ENCODE results near the gene XIRP2.
"Not testable (repeated sequence)": the region's sequence is repeated elsewhere in the genome, so short reads cannot be mapped to it uniquely, and the experiment has no call there.

The XIRP2 gene

DNA sequence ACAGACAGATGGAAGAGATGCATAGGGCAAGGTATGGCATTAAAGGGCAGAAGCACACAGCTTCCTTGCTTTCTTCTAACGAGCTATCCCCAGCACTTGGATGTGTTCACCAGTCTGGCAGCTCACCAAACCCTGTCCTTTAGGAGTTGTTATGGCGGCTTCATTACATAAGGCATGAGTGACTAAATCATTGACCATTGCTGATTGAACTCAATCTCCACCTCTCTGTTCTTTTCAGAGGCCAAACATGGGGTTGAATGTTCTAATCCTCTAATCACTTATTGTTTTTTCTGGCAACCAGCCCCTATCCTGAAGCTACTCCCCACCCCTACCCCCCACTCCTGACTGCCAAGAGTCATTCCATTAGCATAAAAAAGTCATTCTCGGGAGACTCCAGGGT, 301.8 kb downstream of the XIRP2 start:
- DNase-seq: no peak

DNA sequence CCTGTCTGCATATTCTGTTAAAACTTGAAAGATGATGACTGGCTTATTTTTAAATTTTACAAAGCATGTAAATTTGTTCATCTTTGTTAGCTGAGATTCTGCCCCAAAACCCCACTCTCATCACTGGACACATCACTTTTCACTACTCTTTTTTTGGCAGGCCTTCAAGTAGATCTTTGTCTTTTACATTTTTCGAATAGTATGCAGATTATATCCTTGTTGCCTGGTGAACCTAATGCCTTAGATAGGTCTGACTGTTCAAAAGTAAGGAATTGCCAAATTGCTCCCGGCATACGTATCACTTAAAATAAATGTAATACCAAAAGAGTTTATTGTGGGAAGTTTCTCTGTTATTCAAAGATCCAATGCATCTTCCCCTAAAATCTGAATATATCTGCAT, 303.3 kb downstream of the XIRP2 start:
- DNase-seq: no peak

DNA sequence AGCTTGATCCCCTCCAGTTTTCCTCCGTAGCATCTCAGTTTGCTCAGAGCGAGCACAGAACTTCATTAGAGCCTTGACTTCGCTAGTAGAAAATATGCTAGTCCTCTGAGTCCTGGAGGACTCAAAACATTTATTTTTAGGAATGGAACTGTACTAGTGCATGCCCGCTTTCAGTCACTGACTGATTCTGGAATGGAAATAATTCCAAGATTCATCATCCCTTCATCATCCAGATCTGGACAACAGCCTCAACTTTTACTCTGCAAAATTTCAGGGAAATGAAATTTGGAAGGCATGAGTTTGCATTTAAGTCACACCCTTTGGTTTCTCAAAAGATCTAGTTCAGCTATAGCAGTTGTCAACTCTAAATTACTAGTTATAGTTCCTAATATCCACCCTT, 304.6 kb downstream of the XIRP2 start:
- no peak for DNase-seq

GRCh38 chr2:167196461-167197252, 308.4 kb downstream of the XIRP2 start:
- DNase-seq: no peak

GRCh38 chr2:167198009-167198408, 309.7 kb downstream of the XIRP2 start:
- no peak for DNase-seq

GRCh38 chr2:167198576-167198975, 310.3 kb downstream of the XIRP2 start:
- DNase-seq: no peak

GRCh38 chr2:167200019-167200418, 311.7 kb downstream of the XIRP2 start:
- no peak for DNase-seq

GRCh38 chr2:167209784-167210183, 321.5 kb downstream of the XIRP2 start:
- no peak for DNase-seq

- peak in 3 of 56 donors; percentile 0 to 17 (median 8) for DNase-seq
Measured at GRCh38 chr2:167212014-167212648, 323.9 kb downstream of the XIRP2 start.

- DNase-seq: no peak
Measured at GRCh38 chr2:167215595-167215994, 327.3 kb downstream of the XIRP2 start.

DNA sequence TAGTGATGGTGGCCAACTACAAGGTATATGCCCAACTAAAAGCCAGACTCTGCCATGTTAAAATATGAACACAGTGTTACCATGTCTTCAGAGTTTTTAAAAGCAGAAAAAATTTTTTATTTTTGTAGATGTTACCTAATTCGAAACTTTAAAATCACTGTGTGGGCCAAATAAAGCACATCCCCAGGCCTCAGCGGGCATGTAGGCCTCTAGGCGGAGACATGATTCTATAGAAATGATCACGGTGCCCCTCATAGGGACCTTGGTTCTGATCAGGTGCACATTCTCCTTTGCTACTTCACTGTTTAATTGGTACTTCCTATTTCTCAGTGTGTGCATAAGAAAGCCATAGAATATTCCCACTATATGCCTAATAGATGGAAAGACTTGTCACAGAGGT, 349.2 kb downstream of the XIRP2 start:
- DNase-seq: no peak

- DNase-seq: no peak
Measured at GRCh38 chr2:167240671-167241070, 352.4 kb downstream of the XIRP2 start.

DNA sequence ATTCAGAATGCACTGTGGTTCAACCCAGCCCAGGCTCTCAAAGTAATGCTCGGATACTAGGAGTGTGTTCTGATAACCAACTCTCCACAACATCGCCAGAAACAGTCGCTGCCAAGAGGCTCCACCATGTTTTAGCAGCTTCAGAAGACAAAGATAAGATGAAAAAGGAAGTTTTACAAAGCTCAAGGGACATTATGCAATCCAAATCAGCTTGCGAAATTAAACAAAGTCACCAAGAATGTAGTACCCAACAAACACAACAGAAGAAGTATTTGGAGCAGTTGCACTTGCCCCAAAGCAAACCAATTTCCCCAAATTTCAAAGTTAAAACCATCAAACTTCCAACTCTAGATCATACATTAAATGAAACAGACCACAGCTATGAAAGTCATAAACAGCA, 360.9 kb downstream of the XIRP2 start:
- no peak for DNase-seq

DNA sequence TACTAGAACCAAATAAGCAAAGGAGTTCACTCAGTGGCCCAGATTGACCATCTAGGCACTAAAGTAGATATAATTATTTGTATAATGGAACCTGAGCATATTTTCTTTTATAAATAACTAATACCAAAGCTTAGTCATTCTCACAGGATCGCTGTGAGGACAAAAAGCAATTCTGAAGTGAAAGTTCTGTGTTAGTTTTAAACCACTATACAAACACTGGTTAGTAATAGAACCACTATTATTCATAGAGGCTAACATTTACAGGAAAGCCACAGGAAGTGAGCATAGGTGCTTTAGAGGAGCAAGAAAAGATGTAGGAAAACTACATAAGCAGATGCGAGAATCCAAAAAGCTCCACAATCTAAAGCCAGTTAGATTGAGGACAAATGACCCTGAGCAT, 364.7 kb downstream of the XIRP2 start:
- DNase-seq: no peak

GRCh38 chr2:167254721-167255120, 366.4 kb downstream of the XIRP2 start:
- DNase-seq: no peak

- DNase-seq: no peak
Measured at GRCh38 chr2:167258712-167259111, 370.4 kb downstream of the XIRP2 start.

DNA sequence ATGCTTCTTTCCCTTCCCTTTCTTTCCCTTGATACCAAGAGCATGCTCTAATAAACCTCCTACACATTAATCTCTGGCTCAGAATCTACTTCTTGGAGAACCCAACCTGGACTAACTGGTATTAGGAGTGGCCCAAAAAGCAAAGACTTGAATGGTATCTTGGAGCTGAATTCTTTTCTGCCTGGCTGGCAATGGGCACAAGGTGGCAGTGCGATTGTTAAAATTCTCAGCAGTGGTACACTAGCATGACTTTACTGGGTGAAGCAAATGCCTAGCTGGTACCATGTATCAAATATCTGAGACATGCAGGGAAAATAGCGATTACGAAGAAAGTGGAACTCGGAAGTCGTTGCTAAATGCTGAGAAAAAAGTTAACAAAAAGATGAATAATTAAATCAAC, 376.1 kb downstream of the XIRP2 start:
- DNase-seq: peak in 25 of 56 donors; percentile 0 to 62 (median 8)

GRCh38 chr2:167265004-167265403, 376.7 kb downstream of the XIRP2 start:
- DNase-seq: no peak

DNA sequence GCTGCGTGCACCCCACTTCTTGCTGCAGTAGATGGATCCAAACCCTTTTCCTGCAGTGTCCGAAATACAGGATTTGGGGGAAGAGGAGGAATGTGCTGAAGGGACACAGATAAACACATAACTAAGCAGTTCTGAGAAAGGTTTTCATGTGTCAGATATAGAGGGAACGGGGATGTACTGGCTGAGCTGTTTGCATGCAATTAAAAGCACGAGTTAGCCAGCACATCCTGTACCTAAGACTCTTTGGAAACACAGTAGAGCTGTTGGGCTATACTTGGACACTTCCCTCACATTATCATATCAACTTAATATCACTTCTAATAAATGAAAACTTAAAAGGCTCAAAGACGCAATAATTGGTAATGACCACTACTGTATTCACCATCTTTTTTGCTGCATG, 377.4 kb downstream of the XIRP2 start:
- no peak for DNase-seq

- not testable (repeated sequence) for DNase-seq
Measured at GRCh38 chr2:167268245-167268644, 380.0 kb downstream of the XIRP2 start.

- no peak for DNase-seq
Measured at GRCh38 chr2:167271932-167272331, 383.7 kb downstream of the XIRP2 start.

DNA sequence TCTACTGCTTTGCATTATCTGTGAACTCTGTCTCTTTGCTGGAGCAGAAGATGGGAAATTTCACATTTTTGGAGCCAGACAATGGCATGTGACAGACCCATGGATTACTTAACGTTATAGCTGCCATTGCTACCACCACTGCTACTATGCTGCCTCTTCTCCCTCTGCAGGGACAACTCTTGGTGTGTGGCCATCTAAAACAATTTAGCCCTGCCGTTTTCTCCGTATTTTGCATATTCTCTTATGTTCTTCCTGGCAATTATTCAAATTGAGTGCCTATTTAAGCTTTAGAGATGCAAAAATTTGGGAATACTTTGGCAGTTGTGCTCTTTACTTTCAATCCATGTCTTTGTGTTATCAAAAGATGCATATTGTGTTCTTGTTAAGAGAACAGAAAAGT, 386.8 kb downstream of the XIRP2 start:
- no peak for DNase-seq

GRCh38 chr2:167279810-167280209, 391.5 kb downstream of the XIRP2 start:
- peak in 1 of 56 donors; percentile 0 for DNase-seq

Data from nucleus accumbens (tissue), 56 donors.